ENCODE results near the gene SMC6.

SMC6 gene

GRCh38 chr2:17615147-17615546, 138.5 kb downstream of the SMC6 start:
- no peak for DNase-seq (ENCODE audit: low read depth)

DNA sequence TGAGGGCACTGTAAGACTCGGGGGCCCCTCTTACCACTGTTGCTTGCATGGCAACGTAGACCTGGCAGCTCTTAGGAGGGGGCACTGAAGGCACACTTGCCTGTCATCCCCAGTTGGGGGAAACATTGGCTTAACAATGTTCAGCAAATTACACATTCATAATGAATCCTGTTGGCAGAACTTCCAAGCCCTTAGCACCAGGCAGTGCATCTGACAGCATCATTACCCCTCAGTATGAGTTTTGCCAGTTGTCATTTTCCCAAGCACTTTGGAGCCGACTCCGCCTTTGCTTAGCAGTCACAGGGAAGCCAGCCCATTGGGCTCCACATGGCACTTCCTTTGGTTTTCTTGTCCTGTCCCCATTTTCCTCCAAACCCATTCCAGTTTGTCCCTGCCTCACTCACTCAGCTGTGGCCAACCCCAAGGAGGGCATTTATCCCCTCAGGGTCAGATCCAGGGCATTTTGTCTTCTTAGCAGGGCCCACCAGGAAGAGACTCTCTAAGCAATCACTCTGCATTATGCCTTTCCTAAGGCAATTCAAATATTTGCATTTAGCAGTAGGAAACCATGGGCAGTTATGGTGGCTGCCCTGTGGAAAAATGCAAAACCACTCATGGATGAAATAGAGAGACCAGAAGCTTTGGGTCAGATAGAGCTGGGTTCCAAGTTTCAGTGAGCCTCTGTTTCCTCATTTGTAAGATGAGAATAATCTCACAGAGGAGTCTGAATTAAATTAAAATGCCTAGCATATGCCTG, 139.3 kb downstream of the SMC6 start:
- no peak for DNase-seq (ENCODE audit: low read depth)

Measured in stimulated activated CD8-positive, alpha-beta memory T cell treated with anti-CD3 and anti-CD28 coated beads, Interleukin-12 subunit alpha, Interleukin-12 subunit beta, amount 100 ng/mL, for 4 hours (primary cell).